Measurements from ENCODE around the gene AURKA.

GRCh38 chr20:56423211-56423610 lies 31.2 kb upstream of the AURKA start:
- TF ChIP-seq CTCF (conservative IDR thresholded peaks at IDR 0.05; ENCODE audit: low read depth, low read length) = no peak
- TF ChIP-seq EZH2 (IDR thresholded peaks at IDR 0.05; ENCODE audit: low read length, unreplicated experiment) = no peak
